ENCODE results near the gene RBM43.
A peak's percentile ranks its signal among the peaks of the same experiment; 100 is the strongest.

The RBM43 gene

DNA sequence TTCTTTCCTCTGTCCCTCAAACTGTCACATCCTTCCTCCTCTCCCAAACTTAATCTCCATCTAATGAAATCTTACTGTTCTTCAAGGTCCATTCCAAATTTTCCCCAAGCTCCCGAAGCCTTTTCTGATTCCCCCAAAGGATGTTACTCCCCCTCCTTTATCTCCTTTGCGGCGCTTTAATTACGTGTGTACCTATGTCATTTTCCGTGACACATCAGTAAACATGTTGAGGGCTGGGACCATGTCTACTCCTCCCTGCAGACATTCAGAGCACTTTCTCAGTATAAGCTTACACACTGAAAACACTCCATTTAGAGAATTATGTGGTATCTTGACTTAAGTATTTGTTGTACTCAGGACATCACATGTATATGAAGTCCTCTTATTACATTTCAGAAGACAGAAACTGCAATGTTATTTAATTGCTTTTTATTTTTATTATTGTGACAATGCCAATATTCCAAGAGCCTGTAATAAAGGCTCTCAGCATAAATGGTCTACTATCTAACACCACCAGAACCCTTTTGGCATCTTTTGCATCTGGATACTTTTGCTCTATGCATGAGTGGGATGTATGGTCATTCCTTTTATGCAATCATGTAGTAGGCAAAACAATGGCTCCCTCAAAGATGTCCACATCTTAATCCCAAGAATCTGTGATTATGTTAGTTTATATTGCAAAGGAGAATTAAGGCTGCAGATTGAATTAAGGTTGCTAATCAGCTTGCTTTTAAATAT lies 26.0 kb upstream of the RBM43 start:
- H3K36me3 ChIP-seq (replicated peaks; ENCODE audit: low read depth, low read length) = peaks cover 7% of the 10 kb centered on the region
- H2AFZ ChIP-seq (ENCODE audit: low read depth, low read length) = no peak overlapping the region
- peaks cover 59% of the 10 kb centered on the region for H3K79me2 ChIP-seq (ENCODE audit: low read length)
- peak overlapping the region; percentile 93 for H3K27ac ChIP-seq (ENCODE audit: low read length)
- peaks cover 32% of the 10 kb centered on the region for H3K4me1 ChIP-seq (ENCODE audit: low read length)
- H3K9me3 ChIP-seq (ENCODE audit: insufficient read depth, low read length) = no peaks in the 10 kb centered on the region
- no peaks in the 10 kb centered on the region for H4K20me1 ChIP-seq (ENCODE audit: insufficient read depth, low read length)
- peak overlapping the region; percentile 87 for H3K4me2 ChIP-seq (ENCODE audit: low read length)
- peak overlapping the region; percentile 92 for H3K4me3 ChIP-seq (ENCODE audit: low read length)
- no peaks in the 10 kb centered on the region for H3K27me3 ChIP-seq (ENCODE audit: low read depth, low read length)
- TF ChIP-seq, protein P1, sequence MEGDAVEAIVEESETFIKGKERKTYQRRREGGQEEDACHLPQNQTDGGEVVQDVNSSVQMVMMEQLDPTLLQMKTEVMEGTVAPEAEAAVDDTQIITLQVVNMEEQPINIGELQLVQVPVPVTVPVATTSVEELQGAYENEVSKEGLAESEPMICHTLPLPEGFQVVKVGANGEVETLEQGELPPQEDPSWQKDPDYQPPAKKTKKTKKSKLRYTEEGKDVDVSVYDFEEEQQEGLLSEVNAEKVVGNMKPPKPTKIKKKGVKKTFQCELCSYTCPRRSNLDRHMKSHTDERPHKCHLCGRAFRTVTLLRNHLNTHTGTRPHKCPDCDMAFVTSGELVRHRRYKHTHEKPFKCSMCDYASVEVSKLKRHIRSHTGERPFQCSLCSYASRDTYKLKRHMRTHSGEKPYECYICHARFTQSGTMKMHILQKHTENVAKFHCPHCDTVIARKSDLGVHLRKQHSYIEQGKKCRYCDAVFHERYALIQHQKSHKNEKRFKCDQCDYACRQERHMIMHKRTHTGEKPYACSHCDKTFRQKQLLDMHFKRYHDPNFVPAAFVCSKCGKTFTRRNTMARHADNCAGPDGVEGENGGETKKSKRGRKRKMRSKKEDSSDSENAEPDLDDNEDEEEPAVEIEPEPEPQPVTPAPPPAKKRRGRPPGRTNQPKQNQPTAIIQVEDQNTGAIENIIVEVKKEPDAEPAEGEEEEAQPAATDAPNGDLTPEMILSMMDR (IDR thresholded peaks at IDR 0.05; ENCODE audit: low read depth, low read length) = no peak
- TF ChIP-seq EZH2phosphoT487 (IDR thresholded peaks at IDR 0.05; ENCODE audit: low read depth) = no peak
- peak overlapping the region; percentile 97 for H3K9ac ChIP-seq (ENCODE audit: low read length)

GRCh38 chr2:151282401-151282800 lies 20.7 kb upstream of the RBM43 start:
- Histone ChIP-seq H4K20me1 (ENCODE audit: insufficient read depth, low read length) (no peaks in the 10 kb centered on the region), H3K4me3 (ENCODE audit: low read length) (no peak overlapping the region), H2AFZ (ENCODE audit: low read depth, low read length) (no peak overlapping the region), H3K4me2 (ENCODE audit: low read length) (no peak overlapping the region), H3K9me3 (ENCODE audit: insufficient read depth, low read length) (no peaks in the 10 kb centered on the region), H3K36me3 (replicated peaks; ENCODE audit: low read depth, low read length) (peaks cover 30% of the 10 kb centered on the region), H3K79me2 (ENCODE audit: low read length) (peaks cover 45% of the 10 kb centered on the region), H3K4me1 (ENCODE audit: low read length) (peaks cover 11% of the 10 kb centered on the region), H3K27me3 (ENCODE audit: low read depth, low read length) (no peaks in the 10 kb centered on the region), H3K9ac (ENCODE audit: low read length) (no peak overlapping the region), H3K27ac (ENCODE audit: low read length) (no peak overlapping the region)
- TF ChIP-seq, protein P1 (IDR thresholded peaks at IDR 0.05; ENCODE audit: low read depth, low read length) = no peak
- TF ChIP-seq EZH2phosphoT487 (IDR thresholded peaks at IDR 0.05; ENCODE audit: low read depth) = no peak

GRCh38 chr2:151280271-151280670 lies 18.6 kb upstream of the RBM43 start:
- no peaks in the 10 kb centered on the region for H3K27me3 ChIP-seq (ENCODE audit: low read depth, low read length)

GRCh38 chr2:151278487-151278886 lies 16.8 kb upstream of the RBM43 start:
- TF ChIP-seq EZH2phosphoT487 (IDR thresholded peaks at IDR 0.05; ENCODE audit: low read depth) = no peak
- TF ChIP-seq, protein P1 (IDR thresholded peaks at IDR 0.05; ENCODE audit: low read depth, low read length) = no peak
- H3K27me3 ChIP-seq (ENCODE audit: low read depth, low read length) = no peaks in the 10 kb centered on the region
- no peak overlapping the region for H3K9ac ChIP-seq (ENCODE audit: low read length)
- H3K4me2 ChIP-seq (ENCODE audit: low read length) = no peak overlapping the region
- H4K20me1 ChIP-seq (ENCODE audit: insufficient read depth, low read length) = no peaks in the 10 kb centered on the region
- no peak overlapping the region for H2AFZ ChIP-seq (ENCODE audit: low read depth, low read length)
- H3K4me1 ChIP-seq (ENCODE audit: low read length) = no peaks in the 10 kb centered on the region
- H3K36me3 ChIP-seq (replicated peaks; ENCODE audit: low read depth, low read length) = peaks cover 37% of the 10 kb centered on the region
- H3K4me3 ChIP-seq (ENCODE audit: low read length) = no peak overlapping the region
- H3K27ac ChIP-seq (ENCODE audit: low read length) = no peak overlapping the region
- H3K79me2 ChIP-seq (ENCODE audit: low read length) = peaks cover 6% of the 10 kb centered on the region
- no peaks in the 10 kb centered on the region for H3K9me3 ChIP-seq (ENCODE audit: insufficient read depth, low read length)

More at GRCh38 chr2:151280271-151280670, 18.6 kb upstream of the RBM43 start:
- Histone ChIP-seq H3K27ac (ENCODE audit: low read length) (no peak overlapping the region), H3K4me3 (ENCODE audit: low read length) (no peak overlapping the region), H3K9me3 (ENCODE audit: insufficient read depth, low read length) (no peaks in the 10 kb centered on the region), H3K79me2 (ENCODE audit: low read length) (peaks cover 24% of the 10 kb centered on the region), H2AFZ (ENCODE audit: low read depth, low read length) (no peak overlapping the region), H4K20me1 (ENCODE audit: insufficient read depth, low read length) (no peaks in the 10 kb centered on the region), H3K36me3 (replicated peaks; ENCODE audit: low read depth, low read length) (peaks cover 32% of the 10 kb centered on the region), H3K4me1 (ENCODE audit: low read length) (no peaks in the 10 kb centered on the region), H3K4me2 (ENCODE audit: low read length) (no peak overlapping the region), H3K9ac (ENCODE audit: low read length) (no peak overlapping the region)
- TF ChIP-seq EZH2phosphoT487 (IDR thresholded peaks at IDR 0.05; ENCODE audit: low read depth) = no peak
- TF ChIP-seq, protein P1 (IDR thresholded peaks at IDR 0.05; ENCODE audit: low read depth, low read length) = no peak
